ENCODE measurements around the gene SCAI.
"Not testable (repeated sequence)": the region's sequence is repeated elsewhere in the genome, so short reads cannot be mapped to it uniquely, and the experiment has no call there.

SCAI gene

DNA sequence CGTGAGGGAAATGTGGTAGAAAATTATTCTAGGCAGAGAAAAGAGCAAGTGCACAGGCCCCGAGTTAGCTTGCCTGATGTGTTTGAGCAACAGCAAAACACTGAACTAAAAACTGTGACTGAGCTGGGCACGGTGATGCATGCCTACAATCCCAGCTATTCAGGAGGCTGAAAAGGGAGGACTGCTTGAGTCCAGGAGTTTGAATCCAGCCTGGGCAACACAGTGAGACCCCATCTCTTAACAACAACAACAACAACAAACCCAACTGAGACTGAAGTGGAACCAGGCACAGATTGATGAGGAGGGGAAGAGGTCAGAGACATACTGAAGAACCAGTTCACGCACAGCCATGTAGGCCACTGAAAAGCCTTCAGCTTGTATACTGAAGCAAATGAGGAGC lies 42.5 kb downstream of the SCAI start:
- no peak for DNase-seq

DNA sequence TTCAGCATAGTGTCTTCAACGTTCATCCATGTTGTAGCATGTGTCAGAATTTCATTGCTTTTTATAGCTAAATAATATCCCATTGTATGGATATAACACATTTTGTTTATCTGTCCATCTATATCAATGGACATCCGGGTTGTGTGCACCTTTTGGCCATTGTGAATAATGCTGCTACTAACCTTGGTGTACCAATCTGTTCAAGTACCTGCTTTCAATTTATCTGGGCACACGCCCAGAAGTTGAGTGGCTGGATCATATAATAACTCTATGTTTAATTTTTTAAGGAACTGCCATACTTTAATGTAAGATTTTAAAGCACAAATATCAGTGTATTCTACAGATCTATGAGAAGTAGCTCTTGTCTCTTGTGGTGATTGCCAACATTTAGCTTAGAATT lies 43.5 kb downstream of the SCAI start:
- no peak for DNase-seq

DNA sequence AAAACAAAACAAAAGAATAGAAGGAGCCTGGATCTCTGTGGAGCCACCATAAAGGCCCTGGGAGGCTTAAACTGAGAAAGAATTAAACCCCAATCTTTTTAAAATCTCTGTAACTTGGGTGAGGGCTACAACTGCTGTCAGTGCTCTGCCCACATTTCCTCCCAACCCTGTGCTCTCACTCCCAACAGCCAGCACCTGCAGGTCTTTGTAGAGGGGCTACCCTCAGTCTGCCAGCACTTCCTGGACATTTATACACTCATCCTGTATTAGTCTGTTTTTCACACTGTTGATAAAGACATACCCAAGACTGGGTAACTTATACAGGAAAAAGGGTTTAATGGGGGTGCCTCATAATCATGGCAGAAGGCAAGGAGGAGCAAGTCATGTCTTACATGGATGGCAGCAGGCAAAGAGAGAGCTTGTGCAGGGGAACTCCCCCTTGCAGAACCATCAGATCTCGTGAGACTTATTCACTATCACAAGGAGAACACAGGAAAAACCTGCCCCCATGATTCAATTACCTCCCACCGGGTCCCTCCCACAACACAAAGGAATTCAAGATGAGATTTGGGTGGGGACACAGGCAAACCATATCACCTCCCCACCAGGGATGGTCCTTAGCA lies 47.4 kb downstream of the SCAI start:
- no peak for DNase-seq

DNA sequence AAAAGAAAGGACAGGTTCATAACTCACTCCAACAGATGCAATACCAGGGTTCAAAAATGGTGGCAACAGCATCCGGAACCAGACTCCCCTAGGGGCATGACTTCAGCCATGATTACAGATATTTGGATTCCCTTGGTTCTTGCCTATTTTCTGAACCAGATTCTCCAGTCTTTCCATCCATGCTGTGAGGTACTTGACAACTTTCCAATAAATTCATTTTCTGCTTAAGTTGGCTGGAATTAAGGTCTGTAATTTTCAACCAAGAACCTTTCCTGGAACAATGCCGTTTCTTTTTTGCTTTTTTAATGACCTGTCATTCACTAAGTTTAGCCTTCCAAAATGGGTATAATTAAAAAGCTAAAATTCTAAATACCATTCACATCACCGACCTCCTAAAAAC lies 52.2 kb downstream of the SCAI start:
- DNase-seq, result no peak

DNA sequence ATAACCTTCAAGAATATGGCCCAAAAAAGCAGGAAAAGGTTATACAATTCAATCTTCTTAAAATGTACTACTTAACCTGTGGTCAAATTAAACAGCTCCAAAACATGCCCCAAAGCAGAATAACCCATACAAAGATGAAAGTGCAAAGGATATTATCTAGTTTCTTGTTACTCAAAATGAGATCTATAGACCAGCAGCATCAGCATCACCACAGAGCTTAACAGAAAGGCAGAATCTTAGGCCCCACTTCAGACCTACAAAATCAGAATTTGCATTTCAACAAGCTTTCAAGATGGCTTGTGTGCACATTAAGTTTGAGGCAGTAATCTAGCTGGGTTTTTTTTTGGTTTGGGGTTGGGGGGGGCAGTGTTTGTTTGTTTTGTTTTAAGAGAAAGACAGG lies 54.0 kb downstream of the SCAI start:
- DNase-seq, result no peak

DNA sequence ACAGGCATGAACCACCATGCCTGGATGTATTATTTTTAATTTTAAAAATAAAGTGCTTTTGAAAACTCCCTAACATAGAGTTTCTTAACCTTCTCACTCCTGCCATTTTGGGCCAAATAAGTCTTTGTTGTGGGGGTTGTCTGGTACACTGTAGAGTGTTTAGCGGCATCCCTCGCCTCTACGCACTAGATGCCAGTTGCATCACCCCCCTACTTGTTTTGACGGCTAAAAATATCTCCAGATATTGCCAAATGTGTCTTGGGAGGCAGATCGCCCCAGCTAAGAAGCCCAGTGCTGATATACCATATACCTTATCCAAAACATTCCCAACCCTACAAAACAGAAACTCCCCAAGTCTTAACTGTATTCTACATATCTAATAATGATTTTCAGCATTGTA lies 54.6 kb downstream of the SCAI start:
- DNase-seq, result no peak

DNA sequence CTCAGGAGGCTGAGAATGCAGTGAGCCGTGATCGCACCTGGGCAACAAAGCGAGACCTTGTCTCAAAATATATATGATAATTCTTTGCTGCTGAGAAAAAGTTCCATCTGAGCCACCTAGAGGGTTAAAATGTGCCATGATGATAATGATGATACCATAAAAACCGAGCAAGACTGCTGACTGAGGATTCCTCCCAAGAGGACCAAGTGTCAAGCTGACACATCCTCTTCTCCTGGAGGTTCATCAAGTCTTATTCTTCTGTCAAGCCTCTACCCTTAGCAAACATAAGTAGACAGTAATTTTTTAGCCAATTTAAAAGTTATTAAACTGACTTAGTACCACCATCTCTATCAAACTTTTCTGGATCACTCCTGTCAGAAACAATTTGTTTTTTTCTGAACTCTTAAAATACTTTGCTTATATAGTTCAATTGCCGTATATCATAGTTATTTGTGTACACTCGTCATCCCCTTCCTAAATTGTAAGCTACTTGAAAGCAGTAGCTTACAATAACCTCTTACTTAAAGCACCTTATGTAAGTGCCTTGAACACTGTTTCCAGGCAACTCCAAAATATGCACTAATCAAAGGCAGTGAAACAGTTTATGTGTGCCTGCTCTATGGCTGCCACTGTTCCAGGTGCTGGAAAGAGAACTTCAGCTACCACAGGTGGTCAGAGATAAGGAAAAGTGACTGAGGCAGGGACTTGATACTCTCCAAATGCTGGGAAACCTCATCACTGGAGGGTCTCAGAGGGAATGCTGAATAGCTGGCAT lies 57.4 kb downstream of the SCAI start:
- no peak for DNase-seq

DNA sequence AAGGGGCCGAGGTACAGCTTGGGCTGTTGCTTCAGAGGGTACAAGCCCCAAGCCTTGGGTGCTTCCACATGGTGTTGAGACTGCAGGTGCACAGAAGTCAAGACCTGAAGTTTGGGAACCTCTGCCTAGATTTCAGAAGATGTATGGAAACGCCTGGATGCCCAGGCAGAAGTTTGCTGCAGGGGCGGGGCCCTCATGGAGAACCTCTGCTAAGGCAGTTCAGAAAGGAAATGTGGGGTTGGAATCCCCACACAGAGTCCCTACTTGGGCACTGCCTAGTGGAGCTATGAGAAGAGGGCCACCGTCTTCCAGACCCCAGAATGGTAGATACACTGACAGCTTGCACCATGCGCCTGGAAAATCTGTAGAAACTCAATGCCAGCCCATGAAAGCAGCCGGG lies 61.1 kb downstream of the SCAI start:
- not testable (repeated sequence) for DNase-seq

DNA sequence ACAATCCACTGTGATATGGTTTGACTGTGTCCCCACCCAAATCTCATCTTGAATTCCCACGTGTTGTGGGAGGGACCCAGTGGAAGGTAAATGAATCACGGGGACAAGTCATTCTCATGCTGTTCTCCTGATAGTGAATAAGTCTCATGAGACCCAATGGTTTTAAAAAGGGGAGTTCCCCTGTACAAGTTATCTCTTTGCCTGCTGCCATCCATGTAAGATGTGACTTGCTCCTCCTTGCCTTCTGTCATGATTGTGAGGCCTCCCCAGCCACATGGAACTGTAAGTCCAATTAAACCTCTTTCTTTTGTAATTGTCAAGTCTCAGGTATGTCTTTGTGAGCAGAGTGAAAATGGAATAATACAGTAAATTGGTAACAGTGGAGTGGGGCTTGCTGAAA lies 62.5 kb downstream of the SCAI start:
- not testable (repeated sequence) for DNase-seq

DNA sequence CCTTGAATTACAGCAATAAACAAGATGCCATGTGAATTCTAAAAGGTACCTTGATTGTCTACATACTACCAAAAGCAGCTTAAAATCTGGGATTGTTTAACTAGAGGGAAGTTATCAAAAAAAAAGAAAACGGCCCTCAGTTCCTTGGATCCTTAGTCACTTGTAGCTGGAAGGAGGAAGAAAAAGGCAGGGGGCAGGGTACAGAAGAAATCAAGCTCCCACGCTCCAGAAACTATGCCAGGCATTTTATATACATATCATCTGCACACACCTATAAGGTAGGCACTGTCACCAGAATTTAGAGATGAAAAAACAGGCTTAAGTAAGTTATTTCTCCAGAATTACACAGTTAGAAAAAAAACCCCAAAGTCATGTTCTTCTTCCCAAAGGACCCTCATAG lies 63.4 kb downstream of the SCAI start:
- DNase-seq, result no peak

DNA sequence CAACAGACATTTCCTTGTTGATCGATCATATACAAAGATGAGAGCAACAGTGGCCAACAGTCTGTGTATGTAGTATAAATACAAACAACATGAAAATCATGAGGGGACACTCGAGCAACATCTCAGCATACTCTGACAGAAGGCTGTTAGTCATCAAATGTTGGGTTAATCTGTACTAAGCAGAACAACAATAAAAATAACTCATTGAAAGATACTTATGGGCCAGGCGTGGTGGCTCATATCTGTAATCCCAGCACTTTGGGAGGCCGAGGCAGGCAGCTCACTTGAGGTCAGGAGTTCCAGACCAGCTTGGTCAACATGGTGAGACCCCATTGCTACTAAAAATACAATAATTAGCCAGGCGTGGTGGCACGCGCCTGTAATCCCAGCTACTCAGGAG lies 67.3 kb downstream of the SCAI start:
- DNase-seq, result no peak

DNA sequence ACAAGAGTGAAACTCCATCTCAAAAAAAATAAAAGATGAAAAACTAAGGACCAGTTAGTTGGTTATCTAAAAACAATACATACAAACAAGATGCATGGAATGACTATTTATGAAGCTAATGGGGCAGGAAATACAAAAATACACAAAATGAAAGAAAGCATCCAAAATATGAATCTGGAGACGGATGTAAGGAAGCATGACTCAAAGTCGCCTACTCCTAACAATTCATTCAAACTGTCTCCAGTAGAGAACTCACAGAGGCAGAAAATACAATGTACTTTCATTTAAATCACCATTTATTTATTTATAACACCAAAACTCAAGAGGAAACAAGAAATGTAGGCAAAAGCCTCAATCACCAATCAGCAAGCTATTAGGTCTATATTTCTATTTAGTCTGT lies 68.4 kb downstream of the SCAI start:
- no peak for DNase-seq

DNA sequence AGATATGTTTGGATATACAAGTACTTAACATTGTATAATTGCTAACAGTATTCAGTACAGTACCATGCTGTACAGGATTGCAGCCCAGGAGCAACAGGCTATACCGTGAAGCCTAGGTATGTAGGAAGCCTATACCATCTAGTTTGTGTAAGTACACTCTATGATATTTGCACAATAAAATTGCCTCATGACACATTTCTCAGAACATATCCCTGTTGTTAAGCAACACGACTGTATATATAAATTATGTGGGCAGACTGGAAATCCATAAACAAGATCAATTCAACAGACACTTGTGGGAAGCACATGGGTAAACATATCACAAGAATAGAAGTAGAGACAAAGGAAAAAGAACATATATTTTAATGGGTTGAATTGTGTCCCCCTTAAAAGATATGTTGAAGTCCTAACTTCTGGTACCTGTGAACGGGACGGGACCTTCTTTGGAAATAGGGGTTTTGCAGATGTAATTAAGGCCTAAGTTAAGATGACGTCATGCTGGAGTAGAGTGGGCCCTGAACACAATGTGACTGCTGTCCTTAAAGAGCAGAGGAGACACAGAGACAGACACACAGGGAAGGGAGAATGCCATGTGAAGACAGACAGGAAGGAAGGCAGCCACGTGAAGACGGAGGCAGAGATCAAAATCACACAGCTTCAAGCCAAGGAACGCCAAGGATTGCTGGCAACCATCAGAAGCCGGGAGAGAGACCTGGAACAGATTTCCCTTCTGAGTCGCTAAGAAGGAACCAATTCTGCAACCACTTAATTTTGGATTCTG lies 76.3 kb downstream of the SCAI start:
- no peak for DNase-seq

DNA sequence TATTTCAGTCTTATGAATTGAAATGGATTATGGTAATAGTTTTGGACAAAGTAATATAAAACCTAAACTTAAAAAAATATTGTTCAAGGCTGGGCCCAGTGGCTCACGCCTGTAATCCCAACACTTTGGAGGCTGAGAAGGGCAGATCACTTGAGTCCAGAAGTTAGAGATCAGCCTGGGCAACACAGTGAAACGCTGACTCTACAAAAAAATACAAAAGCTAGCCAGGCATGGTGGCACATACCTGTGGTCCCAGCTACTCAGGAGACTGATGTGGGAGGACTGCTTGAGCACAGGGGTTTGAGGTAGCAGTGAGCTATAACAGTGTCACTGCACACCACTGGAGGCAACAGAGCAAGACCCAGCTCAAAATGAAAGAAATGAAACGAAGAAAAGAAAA lies 81.9 kb downstream of the SCAI start:
- no peak for DNase-seq

DNA sequence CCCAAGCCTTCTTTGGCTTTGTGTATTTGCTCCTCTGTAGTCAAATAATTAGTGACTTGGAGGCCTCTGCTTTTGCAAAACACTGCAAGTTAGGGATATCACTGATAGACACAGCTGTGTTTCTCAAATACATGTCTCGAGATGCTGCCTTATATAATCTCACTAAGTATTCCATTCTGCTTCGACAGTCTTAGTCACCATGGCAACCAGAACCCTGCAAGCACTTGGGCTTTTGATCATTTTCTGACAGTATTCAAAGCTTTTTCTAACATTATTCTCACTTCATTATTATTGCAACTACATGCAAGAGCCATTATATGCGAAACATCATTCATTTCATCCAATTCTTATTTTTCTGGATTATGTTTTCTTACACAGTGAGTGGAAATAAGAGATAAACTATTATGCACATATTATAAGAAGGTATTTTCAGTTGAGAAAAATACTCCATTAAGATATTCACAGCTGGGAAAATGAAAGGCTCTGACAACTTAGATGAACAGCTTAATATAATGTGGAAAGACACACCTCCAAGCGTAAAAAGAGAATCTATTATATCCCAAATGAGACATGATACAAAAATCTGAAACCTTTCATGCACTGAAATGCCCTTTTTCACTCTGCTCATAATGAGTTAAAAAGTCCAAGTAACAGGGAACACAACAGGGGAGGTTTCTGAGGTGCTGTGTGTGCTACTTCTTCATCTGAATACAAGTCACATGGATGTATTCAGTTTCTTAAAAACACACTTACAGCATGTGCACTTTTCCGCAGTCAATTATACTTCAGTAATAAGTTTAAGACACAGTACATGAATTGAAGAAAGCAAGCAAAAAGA lies 93.9 kb downstream of the SCAI start:
- peak; percentile 18 to 88 for DNase-seq

DNA sequence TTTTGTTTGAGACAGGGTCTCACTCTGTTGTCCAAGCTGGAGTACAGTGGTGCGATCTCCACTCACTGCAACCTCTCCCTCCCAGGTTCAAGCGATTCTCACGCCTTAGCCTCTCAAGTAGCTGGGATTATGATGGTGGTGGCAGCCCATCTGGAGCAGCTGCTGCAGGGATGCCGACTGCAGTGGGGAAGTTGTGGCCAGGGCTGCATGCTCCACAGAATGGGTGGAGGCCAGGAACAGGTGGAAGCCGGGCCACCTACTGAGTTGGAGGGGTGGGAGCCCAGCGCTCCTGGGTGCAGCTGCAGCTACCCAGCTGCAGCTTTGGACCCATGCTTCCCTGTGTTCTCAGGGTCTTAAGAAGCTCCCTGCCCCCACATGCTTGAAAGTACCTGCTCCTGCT lies 99.7 kb downstream of the SCAI start:
- DNase-seq, result peak; percentile 61 to 82

DNA sequence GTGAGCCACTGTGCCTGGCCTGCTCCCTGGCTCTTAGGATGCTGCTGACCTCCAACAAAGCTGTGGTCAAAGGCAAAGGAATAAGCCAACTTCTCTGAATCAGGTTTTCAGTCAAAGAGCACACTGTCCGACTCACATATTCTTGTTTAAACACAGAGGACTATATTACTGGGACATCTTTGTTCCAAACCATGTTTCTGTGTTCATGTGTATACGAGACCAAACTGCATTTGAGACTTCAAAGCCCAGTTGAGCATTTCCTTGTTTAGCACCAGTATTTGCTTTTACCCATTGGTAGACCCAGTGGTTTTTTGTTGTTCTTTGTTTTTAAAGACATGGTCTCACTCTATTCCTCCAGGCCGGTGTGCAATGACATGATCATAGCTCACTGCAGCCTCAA lies 100.2 kb downstream of the SCAI start:
- no peak for DNase-seq

DNA sequence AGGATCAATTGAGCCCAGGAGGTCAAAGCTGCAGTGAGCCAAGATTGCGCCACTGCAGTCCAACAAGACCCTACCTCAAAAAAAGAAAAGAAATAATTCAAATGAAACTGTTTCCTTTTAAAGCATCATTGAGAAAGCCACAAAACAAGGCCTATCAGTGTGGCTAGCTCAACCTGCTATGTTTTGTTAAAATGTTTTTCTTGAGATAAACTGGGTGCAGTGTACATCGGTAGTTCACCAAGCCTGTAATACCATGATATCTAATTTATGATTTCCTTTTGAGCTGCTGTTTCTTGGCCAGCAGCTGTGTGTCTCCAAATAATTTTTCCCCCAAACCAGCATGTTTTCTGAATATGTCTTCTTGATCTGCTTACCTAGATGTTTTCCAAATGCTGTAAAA lies 105.2 kb downstream of the SCAI start:
- no peak for DNase-seq

DNA sequence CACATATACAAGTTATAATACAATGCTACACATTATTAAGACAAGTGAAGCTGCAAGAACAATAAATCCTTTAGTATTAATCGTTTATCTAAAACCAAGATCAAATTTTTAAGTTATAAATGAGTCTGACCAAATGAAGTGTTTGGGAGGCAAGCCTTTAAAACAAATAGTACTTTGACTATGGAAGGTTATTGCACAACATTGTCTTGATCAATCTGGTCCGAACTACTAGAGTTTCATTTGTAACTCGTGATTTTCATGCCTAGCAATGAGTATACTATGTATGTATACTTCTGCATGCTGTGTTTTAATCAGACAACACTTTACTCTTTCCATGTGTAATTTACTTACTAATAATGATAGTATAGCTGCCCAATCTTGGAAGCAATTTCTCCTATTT lies 115.3 kb downstream of the SCAI start:
- no peak for DNase-seq

DNA sequence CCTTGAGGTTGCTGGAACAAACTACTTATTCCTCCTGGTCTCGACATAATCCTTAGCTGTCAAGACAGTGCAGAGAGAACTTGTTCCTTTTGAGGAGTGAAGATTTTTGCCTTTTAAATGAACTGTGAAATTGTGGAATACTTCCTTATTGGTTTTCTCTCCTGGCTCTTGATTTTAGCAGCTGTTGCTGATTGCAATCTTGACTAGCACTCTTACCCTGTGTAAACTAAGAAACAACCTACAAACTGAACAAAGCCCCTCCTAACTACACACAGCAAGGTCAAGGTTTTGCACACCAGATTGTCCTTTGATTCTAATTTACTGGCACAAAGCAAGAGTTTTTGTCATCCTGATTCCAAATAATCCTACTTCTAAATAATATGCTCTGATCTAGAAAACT lies 118.4 kb downstream of the SCAI start:
- no peak for DNase-seq

DNA sequence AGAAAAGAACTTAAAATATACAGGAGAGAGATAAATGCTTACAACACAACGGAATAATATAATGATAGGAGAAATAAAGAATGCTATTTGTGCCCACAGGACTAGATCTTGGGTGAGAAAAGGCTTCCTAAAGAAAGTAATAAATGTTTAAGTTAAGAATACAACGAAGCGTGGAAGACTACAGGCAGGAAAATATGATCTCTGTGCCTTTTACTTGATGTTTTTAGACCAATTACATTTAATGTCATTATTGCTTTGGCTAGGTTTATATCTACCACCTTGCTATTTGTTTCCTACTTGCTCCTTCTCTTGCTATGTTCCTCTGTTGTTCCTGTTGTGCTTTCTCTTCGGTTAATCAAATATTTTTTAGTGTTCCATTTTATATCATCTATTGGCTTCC lies 122.3 kb downstream of the SCAI start:
- DNase-seq, result no peak

DNA sequence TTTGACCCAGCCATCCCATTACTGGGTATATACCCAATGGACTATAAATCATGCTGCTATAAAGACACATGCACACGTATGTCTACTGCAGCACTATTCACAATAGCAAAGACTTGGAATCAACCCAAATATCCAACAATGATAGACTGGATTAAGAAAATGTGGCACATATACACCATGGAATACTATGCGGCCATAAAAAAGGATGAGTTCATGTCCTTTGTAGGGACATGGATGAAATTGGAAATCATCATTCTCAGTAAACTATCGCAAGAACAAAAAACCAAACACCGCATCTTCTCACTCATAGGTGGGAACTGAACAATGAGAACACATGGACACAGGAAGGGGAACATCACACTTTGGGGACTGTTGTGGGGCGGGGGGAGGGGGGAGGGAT lies 127.7 kb downstream of the SCAI start:
- DNase-seq, result not testable (repeated sequence)

DNA sequence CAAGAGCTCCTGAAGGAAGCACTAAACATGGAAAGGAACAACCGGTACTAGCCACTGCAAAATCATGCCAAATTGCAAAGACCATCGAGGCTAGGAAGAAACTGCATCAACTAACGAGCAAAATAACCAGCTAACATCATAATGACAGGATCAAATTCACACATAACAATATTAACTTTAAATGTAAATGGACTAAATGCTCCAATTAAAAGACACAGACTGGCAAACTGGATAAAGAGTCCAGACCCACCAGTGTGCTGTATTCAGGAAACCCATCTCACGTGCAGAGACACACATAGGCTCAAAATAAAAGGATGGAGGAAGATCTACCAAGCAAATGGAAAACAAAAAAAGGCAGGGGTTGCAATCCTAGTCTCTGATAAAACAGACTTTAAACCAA lies 131.3 kb downstream of the SCAI start:
- not testable (repeated sequence) for DNase-seq
